Neural crest cell (in vitro differentiated cells): Measurements from ENCODE around the gene GRM8. TPM values are rescaled to one million over a fixed set of nuclear protein-coding genes. Genes with fewer than 3 reads are reported as not detected.

Experiments
- DNase-seq: peaks from one replicate; pipeline ENCODE4 v3.0.0; 2021; ENCODE audit warnings: low read depth, mixed read lengths, low spot score
- H3K27ac Mint-ChIP-seq: one replicate; pipeline ENCODE4 v1.8.0; 2021; ENCODE audit warnings: mild to moderate bottlenecking, mixed read lengths; ENCODE audit not compliant: unreplicated experiment
- H3K27me3 Mint-ChIP-seq: 2 replicates; pipeline ENCODE4 v1.8.0; 2021; ENCODE audit warnings: low read depth, mild to moderate bottlenecking, mixed read lengths
- H3K36me3 Mint-ChIP-seq: 2 replicates; pipeline ENCODE4 v1.8.0; 2021; ENCODE audit warnings: low read depth, mild to moderate bottlenecking, mixed read lengths
- H3K4me1 Mint-ChIP-seq: 2 replicates; pipeline ENCODE4 v1.8.0; 2021; ENCODE audit warnings: mixed read lengths
- H3K4me3 Mint-ChIP-seq: one replicate; pipeline ENCODE4 v1.8.0; 2021; ENCODE audit warnings: mild to moderate bottlenecking, mixed read lengths
- H3K9me3 Mint-ChIP-seq: 2 replicates; pipeline ENCODE4 v1.8.0; 2021; ENCODE audit warnings: mixed read lengths
- total RNA-seq: library from RNA; stranded (reverse); gene quantifications from 2 replicates; pipeline ENCODE4 v1.2.1, GENCODE V29; 2021
- TF ChIP-seq, protein P1 (sequence below): fragments of 200-600 bp; sonication (generic); conservative IDR thresholded peaks from 2 replicates; pipeline ENCODE4 v1.5.0; 2021; ENCODE audit warnings: antibody characterized with exemption, mild to moderate bottlenecking

Gene GRM8
- total RNA-seq, 1 donor from 2014 or later = 2.6 TPM

- TF ChIP-seq, protein P1, sequence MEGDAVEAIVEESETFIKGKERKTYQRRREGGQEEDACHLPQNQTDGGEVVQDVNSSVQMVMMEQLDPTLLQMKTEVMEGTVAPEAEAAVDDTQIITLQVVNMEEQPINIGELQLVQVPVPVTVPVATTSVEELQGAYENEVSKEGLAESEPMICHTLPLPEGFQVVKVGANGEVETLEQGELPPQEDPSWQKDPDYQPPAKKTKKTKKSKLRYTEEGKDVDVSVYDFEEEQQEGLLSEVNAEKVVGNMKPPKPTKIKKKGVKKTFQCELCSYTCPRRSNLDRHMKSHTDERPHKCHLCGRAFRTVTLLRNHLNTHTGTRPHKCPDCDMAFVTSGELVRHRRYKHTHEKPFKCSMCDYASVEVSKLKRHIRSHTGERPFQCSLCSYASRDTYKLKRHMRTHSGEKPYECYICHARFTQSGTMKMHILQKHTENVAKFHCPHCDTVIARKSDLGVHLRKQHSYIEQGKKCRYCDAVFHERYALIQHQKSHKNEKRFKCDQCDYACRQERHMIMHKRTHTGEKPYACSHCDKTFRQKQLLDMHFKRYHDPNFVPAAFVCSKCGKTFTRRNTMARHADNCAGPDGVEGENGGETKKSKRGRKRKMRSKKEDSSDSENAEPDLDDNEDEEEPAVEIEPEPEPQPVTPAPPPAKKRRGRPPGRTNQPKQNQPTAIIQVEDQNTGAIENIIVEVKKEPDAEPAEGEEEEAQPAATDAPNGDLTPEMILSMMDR = no peak
- H3K27me3 Mint-ChIP-seq = peaks cover 21% of the 10 kb centered on the region
- no peak overlapping the region for H3K4me3 Mint-ChIP-seq
- no peaks in the 10 kb centered on the region for H3K36me3 Mint-ChIP-seq
- peaks cover 8% of the 10 kb centered on the region for H3K4me1 Mint-ChIP-seq
- H3K9me3 Mint-ChIP-seq = no peaks in the 10 kb centered on the region
- no peak for DNase-seq
- H3K27ac Mint-ChIP-seq = no peak overlapping the region
Measured at GRCh38 chr7:126957443-126957842, 295.3 kb downstream of the GRM8 start.

GRCh38 chr7:126953461-126953860 lies 299.3 kb downstream of the GRM8 start:
- Mint-ChIP-seq H3K36me3 (no peaks in the 10 kb centered on the region), H3K4me1 (peaks cover 8% of the 10 kb centered on the region), H3K27ac (no peak overlapping the region), H3K9me3 (no peaks in the 10 kb centered on the region), H3K27me3 (peaks cover 26% of the 10 kb centered on the region), H3K4me3 (no peak overlapping the region)
- TF ChIP-seq, protein P1 = no peak
- no peak for DNase-seq

DNA sequence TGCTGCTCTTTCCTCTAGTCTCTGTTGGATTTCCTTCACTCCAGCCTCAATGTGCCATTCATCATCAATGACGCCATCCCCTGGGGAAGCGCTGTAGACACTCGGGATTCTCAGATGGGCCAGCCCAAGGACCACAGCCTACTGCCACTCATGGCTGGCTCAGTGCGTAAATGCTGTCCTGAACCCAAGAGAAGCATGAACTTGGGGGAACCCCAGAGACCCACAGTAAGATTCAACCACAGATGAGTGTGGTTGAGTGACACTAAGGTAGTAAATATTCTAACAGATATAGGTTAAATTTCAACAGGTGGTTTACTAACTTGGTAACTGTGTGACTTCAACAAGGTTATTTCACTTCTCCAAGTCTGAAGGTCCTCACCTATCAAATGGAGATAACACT lies 304.1 kb downstream of the GRM8 start:
- H3K36me3 Mint-ChIP-seq = no peaks in the 10 kb centered on the region
- H3K9me3 Mint-ChIP-seq = no peaks in the 10 kb centered on the region
- H3K4me3 Mint-ChIP-seq = no peak overlapping the region
- peaks cover 7% of the 10 kb centered on the region for H3K4me1 Mint-ChIP-seq
- no peak overlapping the region for H3K27ac Mint-ChIP-seq
- TF ChIP-seq, protein P1 = no peak
- no peak for DNase-seq
- peaks cover 24% of the 10 kb centered on the region for H3K27me3 Mint-ChIP-seq

GRCh38 chr7:126940723-126941307 lies 311.9 kb downstream of the GRM8 start:
- Mint-ChIP-seq H3K36me3 (no peaks in the 10 kb centered on the region), H3K27me3 (peaks cover 3% of the 10 kb centered on the region), H3K4me3 (no peak overlapping the region), H3K4me1 (no peaks in the 10 kb centered on the region), H3K27ac (no peak overlapping the region), H3K9me3 (no peaks in the 10 kb centered on the region)
- TF ChIP-seq, protein P1 = no peak
- no peak for DNase-seq

GRCh38 chr7:126937171-126937570 lies 315.6 kb downstream of the GRM8 start:
- Mint-ChIP-seq H3K9me3 (no peaks in the 10 kb centered on the region), H3K27ac (no peak overlapping the region), H3K27me3 (peaks cover 32% of the 10 kb centered on the region), H3K36me3 (no peaks in the 10 kb centered on the region), H3K4me3 (no peak overlapping the region), H3K4me1 (no peaks in the 10 kb centered on the region)
- TF ChIP-seq, protein P1 = no peak
- no peak for DNase-seq
